Daoy (cell line): ENCODE measurements around the gene RAB26. TPM values are rescaled to one million over a fixed set of nuclear protein-coding genes. Genes with fewer than 3 reads are reported as not detected.

ENCODE experiments used
- DNase-seq: peaks from one replicate; pipeline ENCODE4 v3.0.0-alpha.2; 2015; ENCODE audit warnings: low read depth
- total RNA-seq: library from RNA; depleted of rRNA; stranded (reverse); fragments of >200 nt; shearing (Covaris generic); gene quantifications from 2 replicates; pipeline ENCODE4 v1.2.3, GENCODE V29; 2014

RAB26 gene
- total RNA-seq, 1 experiment from 2014 or later = 0.11 TPM

- DNase-seq = peak; percentile 45
Observed at GRCh38 chr16:2159175-2159838, 10.9 kb downstream of the RAB26 start.

- DNase-seq = peak; percentile 58
Observed at GRCh38 chr16:2160915-2161551, 12.6 kb downstream of the RAB26 start.

DNA sequence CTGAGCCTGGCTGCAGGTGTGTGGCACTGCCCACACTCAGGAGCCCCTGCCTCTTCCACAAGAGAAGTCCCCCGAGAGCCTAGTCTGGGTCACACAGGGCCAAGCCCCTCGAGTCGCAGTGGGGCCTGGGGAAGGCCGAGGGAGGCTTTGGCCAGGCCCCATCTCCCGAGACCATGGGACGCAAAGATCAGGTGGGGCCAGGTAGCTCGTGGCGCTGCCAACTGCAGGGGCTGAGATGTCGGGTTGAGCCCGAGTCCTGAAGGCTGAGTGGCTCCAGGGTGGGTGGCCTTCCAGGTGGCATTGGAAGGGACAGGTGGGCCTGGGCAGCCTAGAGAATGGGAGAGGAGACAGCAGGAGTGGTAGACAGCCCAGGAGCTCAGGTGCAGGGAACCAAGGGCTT is 13.5 kb downstream of the RAB26 start:
- DNase-seq = no peak

DNA sequence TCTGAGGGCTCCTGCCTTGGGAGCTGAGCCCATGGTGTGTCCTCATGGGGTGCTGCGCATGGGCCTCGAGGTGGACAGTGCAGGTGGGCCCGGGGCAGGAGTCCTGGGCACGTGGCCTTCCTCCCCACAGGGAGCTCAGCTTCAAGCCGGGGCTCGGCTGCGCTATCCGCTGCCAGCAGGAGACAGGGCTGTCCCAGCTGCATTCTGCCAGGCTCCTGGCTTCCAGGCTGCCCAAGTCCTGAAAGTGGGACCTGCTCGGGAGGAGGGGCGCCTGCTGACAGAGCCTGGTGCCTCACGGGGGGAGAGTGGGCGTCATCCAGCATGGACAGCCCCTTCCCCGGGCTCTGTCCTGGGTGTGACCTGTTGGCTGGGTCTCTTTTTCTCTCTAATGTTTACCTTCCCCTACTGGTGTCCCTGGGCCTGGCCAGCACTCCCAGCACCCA is 14.3 kb downstream of the RAB26 start:
- no peak for DNase-seq

DNA sequence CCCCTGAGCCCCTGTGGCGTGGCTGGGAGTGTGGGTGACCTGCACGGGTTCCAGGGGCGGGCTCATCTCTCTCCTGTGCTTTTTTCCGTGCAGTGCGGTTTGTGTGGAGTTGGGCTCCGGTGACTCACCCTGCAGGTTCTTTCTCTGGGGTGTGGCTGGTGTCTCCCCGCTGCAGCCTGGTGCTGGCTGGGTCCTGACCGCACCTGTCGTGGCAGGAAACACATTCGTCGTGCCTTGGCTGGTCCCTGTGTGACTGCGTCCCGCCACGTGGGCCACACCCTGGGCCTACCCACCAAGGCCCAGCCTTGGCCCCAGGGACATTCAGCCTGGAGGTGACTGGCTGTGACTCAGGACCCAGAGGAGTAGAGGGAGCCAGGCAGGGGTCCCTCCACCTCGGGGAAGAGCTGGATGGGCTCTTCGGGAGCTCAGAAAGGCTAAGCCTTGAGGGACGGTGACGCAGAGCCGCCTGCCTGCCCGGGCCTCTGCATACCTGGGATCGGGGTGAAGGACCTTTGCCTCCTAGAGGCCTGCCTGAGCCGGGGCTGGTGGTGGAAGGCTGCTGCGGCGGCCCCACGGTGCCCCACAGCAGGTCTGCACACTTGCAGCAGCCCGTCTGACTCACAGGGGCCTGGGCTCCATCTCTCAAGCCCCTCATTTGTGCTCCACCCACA is 14.9 kb downstream of the RAB26 start:
- DNase-seq = peak; percentile 38

GRCh38 chr16:2165861-2166260 is 17.4 kb downstream of the RAB26 start:
- DNase-seq = no peak

GRCh38 chr16:2166263-2167067 is 18.0 kb downstream of the RAB26 start:
- DNase-seq = no peak

GRCh38 chr16:2167068-2167638 is 18.7 kb downstream of the RAB26 start:
- DNase-seq = no peak

GRCh38 chr16:2170080-2170479 is 21.7 kb downstream of the RAB26 start:
- no peak for DNase-seq

DNA sequence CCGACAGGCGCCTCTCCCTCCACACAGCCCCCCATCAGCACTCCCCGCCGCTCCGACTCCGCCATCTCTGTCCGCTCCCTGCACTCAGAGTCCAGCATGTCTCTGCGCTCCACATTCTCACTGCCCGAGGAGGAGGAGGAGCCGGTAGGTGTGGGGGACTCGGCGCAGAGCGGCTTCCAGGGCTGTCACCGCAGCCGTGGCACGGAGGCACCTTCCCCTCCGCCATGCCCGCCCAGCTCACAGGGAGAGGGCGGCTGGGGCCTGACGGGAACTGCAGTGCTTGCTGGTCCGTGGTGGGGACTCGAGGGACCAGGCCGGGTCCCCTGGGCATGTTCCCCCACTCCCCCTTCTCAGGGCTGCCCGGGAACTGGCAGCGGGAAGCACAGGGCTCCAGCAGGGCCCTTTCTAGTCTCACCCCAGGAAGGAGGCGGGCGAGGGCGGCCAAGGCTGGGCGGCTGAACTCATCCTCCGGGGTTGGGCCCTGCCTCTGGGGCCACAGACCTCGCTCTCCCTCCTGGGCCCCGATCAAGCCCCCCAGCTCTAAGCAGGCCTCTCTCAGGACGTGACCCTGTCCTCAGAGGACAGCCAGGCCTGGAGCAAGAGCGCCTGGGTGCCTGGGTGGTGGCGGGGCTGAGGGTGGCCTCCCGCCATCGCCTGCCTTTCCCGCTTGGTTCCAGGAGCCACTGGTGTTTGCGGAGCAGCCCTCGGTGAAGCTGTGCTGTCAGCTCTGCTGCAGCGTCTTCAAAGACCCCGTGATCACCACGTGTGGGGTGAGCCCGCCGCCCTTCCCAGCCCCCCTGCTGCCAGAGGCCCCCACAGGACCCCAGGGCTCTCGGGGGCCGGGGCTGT is 22.4 kb downstream of the RAB26 start:
- no peak for DNase-seq

DNA sequence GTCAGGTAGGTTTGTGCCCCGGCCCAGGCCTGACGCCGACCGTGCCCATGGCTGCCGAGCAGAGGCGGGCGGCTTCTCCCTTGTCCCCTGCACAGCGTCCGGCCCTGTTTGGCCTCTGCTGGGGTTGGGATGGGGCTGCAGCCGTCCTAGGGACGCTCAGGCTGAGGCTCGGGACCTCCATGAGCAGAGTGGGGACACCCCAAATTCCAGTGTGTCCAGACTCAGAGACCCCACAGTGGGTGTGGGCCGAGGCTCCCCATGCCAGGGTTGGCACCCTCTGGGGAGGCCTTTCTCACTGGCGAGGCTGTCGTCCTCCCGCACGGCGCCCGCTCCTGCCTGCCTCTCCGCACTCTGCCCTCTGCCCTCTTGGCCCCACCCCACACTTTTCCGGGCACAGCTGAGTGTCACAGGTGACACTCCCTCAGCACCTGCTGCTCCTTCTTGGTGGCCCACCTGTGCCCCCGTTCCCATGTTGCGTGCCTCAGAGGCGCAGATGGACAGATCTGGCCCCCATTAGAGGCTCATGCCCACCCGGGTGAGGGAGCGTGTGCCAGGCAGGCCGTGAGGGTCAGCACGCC is 23.3 kb downstream of the RAB26 start:
- DNase-seq = no peak

GRCh38 chr16:2172688-2173335 is 24.4 kb downstream of the RAB26 start:
- DNase-seq = no peak

DNA sequence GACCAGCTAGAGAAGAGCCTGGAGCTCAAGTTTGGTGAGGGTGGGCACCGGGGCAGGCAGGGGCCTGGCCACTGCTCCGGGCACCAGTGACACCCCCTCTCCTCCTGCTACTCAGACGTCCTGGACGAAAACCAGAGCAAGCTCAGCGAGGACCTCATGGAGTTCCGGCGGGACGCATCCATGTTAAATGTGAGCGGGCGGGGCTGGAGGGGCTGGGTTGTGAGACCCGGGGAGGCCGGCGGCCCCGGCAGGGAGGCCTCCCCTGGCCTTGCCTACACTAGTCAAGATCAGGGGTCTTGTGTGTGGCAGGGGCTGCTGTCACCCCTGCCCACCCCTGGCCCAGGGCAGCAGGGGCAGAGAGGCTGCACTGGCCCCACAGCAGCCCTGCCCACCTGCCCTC is 24.9 kb downstream of the RAB26 start:
- no peak for DNase-seq

GRCh38 chr16:2173916-2174315 is 25.5 kb downstream of the RAB26 start:
- no peak for DNase-seq

- DNase-seq = no peak
Observed at GRCh38 chr16:2174396-2175131, 26.1 kb downstream of the RAB26 start.

DNA sequence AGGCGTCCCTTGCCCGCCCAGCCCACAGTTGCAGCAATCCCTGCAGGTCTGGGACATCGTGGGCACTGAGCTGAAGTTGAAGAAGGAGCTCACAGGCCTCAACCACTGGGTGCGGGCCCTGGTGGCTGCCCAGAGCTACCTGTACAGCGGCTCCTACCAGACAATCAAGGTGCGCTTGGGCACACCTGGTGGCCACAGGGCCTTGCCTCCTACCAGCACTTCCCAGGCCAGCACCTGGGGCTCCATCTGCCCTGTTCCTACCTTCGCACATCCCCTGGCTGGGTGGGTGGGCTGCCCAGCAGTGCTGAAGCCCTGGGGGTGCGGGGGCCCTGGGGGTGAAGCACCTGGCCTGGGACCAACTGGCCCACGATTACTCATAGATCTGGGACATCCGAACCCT is 27.0 kb downstream of the RAB26 start:
- DNase-seq = no peak

DNA sequence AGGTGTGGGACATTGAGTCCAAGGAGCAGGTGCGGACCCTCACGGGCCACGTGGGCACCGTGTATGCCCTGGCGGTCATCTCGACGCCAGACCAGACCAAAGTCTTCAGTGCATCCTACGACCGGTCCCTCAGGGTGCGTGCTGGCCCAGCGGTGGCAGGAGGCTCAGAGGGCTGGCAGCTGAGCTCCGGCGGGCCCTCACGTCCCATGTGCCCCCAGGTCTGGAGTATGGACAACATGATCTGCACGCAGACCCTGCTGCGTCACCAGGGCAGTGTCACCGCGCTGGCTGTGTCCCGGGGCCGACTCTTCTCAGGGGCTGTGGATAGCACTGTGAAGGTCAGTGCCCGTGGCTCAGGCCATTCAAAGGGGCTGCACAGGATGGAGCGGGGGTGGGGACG is 27.6 kb downstream of the RAB26 start:
- DNase-seq = no peak

GRCh38 chr16:2177101-2177500 is 28.7 kb downstream of the RAB26 start:
- no peak for DNase-seq

GRCh38 chr16:2177561-2177960 is 29.1 kb downstream of the RAB26 start:
- DNase-seq = no peak
